Natural killer cell (primary cell): ENCODE data around the gene SLC22A8. TPM values are rescaled to one million over a fixed set of nuclear protein-coding genes. Genes with fewer than 3 reads are reported as not detected.

Source experiments
- ATAC-seq, 3 donors: fragments of 150-1000 bp in 2 of 3; fragments of 200-7000 bp in 1 of 3; cut with Tn5 transposase; 1 replicate in 1 of 3; 2 replicates in 2 of 3; pipeline ENCODE4 v1.10.0; 2021; ENCODE audit warnings: mild to moderate bottlenecking in 2 of 3, moderate library complexity in 2 of 3
- DNase-seq, 2 donors: peaks; one replicate each; pipeline versions ENCODE4 v3.0.0 to v3.0.0-alpha.2; 2013 to 2021; ENCODE audit warnings: mixed read lengths in 1 of 2
- H3K27ac ChIP-seq: one replicate; pipeline ENCODE4 v1.5.1; 2013; ENCODE audit warnings: mild to moderate bottlenecking, low read length
- H3K27me3 ChIP-seq: one replicate; pipeline ENCODE4 v1.6.1; 2013; ENCODE audit warnings: low read length; ENCODE audit not compliant: control insufficient read depth, insufficient read depth
- H3K36me3 ChIP-seq: one replicate; pipeline ENCODE4 v1.6.1; 2013; ENCODE audit warnings: low read length; ENCODE audit not compliant: control insufficient read depth, insufficient read depth
- H3K4me1 ChIP-seq: one replicate; pipeline ENCODE4 v1.6.1; 2013; ENCODE audit warnings: low read length; ENCODE audit not compliant: control insufficient read depth, insufficient read depth
- H3K4me3 ChIP-seq: one replicate; pipeline ENCODE4 v1.5.1; 2013; ENCODE audit warnings: low read length
- H3K9me3 ChIP-seq: one replicate; pipeline ENCODE4 v1.6.1; 2013; ENCODE audit warnings: low read length; ENCODE audit not compliant: control insufficient read depth, insufficient read depth
- H3K27ac Mint-ChIP-seq, 2 donors: one replicate each; pipeline ENCODE4 v1.8.0; 2022; ENCODE audit warnings: mild to moderate bottlenecking in 2 of 2, mixed read lengths in 2 of 2, moderate library complexity in 1 of 2
- H3K27me3 Mint-ChIP-seq, 2 donors: one replicate each; pipeline ENCODE4 v1.8.0; 2022; ENCODE audit warnings: low read depth in 2 of 2, mixed read lengths in 2 of 2
- H3K36me3 Mint-ChIP-seq: one replicate; pipeline ENCODE4 v1.8.0; 2022; ENCODE audit warnings: mixed read lengths
- H3K4me1 Mint-ChIP-seq, 2 donors: one replicate each; pipeline ENCODE4 v1.8.0; 2022; ENCODE audit warnings: mixed read lengths in 2 of 2
- H3K4me3 Mint-ChIP-seq: one replicate; pipeline ENCODE4 v1.8.0; 2022; ENCODE audit warnings: mild to moderate bottlenecking, moderate library complexity, mixed read lengths
- H3K9me3 Mint-ChIP-seq, 2 donors: one replicate each; pipeline ENCODE4 v1.8.0; 2022; ENCODE audit warnings: mixed read lengths in 2 of 2
- WGBS: methylation state at CpG from one replicate; pipeline ENCODE4 v1.1.7; 2013; ENCODE audit warnings: missing lambda C conversion rate; ENCODE audit not compliant: insufficient coverage; 5-methylcytosine and 5-hydroxymethylcytosine counted together
- intact Hi-C: fragments of 100-400 bp; cut with micrococcal nuclease; formaldehyde crosslinking; loops from one replicate; pipeline ENCODE4 v1.14.2; 2022
- total RNA-seq, 4 donors: library from RNA; stranded (reverse); fragments of 120-200 nt in 1 of 4; gene quantifications; one replicate each; pipeline versions ENCODE4 v1.2.3 to v1.2.4, GENCODE V29; 2013 to 2022
- TF ChIP-seq, protein P1 (sequence below): fragments of 200-600 bp; IDR thresholded peaks from one replicate; pipeline ENCODE4 v1.8.0; 2022; ENCODE audit warnings: antibody characterized with exemption

Gene SLC22A8
- total RNA-seq, 3 donors from 2014 or later (not counting 1 experiment from before 2014, with no cell fraction given) = not detected

DNA sequence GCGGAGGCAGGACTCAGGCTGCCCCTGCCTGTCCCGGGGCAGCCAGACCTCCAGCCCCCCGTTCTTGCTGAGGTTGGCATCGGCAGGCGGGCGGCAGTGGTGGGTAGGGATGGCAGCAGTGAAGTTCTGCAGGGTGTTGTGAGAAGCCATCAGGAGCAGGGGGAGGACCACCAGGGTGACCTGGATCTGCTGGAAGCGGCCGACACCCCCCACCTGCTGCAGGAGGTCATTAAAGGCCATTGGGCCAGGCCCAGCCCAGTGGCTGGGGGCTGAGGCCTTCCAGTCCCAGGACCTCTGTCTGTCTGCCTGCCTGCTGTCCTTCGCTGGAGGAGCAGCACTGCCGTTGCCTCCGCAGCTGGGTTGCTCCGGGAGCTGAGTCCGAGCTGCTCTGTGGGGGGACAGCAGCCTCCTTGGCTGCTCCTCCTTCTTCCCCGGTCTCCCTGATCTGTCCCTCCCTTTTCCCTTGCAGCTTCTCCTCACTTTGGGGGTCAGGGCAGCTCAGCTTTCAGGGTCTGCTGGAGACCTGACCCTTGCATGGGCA is 31.1 kb downstream of the SLC22A8 start, which contains the start of gene SLC22A6:
Gene SLC22A6 (minus strand): TSS at position 517 of the 541 bp plus-strand sequence. CDS start 277 bp downstream, at position 240.
- WGBS = 77% methylated on average over 14 of the region's 14 CpGs

DNA sequence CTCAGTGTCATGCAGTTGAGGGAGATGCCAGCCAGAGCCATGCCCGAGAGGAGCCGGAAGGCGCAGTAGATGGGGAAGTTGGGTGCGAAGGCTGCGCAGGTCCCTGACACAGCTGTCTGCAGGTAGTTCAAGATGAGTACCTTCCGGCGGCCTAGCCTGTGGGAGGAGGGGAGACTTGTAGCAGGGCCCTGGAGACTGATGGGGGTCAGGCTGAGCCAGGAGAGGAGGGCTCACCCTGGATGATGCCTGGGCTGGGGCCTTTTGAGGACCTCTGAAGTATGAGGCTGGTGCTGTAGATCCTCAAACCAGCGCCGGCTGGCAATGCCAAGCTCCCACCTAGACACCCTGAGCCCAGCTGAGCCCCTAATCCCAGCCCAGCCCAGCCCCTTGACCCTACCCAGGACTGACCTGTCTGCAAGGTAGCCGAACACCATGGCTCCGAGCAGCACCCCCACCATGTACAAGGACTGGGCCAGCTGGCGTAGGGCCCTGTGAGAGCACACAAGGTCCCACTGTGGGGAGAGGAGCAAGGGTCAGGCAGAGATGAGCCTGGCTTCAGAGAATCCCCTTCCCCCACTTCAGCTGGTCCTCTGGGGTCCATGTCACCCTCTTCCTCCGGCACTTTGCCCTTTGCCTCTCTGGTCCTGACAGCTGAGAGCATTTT is 32.0 kb downstream of the SLC22A8 start:
- Mint-ChIP-seq H3K27ac (no peak overlapping the region), H3K36me3 (no peaks in the 10 kb centered on the region), H3K9me3 (no peaks in the 10 kb centered on the region), H3K4me3 (no peak overlapping the region), H3K4me1 (no peaks in the 10 kb centered on the region), H3K27me3 (peaks cover 3 to 21% of the 10 kb centered on the region in 2 donors)
- no peak for DNase-seq
- 91% methylated on average over 13 of the region's 13 CpGs for WGBS
- H3K27me3 ChIP-seq = no peaks in the 10 kb centered on the region
- ATAC-seq = no peak
- intact Hi-C loops = no loop called here
- H3K4me1 ChIP-seq = no peaks in the 10 kb centered on the region
- TF ChIP-seq, protein P1, sequence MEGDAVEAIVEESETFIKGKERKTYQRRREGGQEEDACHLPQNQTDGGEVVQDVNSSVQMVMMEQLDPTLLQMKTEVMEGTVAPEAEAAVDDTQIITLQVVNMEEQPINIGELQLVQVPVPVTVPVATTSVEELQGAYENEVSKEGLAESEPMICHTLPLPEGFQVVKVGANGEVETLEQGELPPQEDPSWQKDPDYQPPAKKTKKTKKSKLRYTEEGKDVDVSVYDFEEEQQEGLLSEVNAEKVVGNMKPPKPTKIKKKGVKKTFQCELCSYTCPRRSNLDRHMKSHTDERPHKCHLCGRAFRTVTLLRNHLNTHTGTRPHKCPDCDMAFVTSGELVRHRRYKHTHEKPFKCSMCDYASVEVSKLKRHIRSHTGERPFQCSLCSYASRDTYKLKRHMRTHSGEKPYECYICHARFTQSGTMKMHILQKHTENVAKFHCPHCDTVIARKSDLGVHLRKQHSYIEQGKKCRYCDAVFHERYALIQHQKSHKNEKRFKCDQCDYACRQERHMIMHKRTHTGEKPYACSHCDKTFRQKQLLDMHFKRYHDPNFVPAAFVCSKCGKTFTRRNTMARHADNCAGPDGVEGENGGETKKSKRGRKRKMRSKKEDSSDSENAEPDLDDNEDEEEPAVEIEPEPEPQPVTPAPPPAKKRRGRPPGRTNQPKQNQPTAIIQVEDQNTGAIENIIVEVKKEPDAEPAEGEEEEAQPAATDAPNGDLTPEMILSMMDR = no peak
- no peaks in the 10 kb centered on the region for H3K9me3 ChIP-seq
- no peak overlapping the region for H3K27ac ChIP-seq
- no peaks in the 10 kb centered on the region for H3K36me3 ChIP-seq
- H3K4me3 ChIP-seq = no peak overlapping the region

More for the DNA sequence above, 31.1 kb downstream of the SLC22A8 start, which contains the start of gene SLC22A6:
- H3K27me3 Mint-ChIP-seq = peaks cover 3 to 15% of the 10 kb centered on the region in 2 donors
- H3K4me1 ChIP-seq = no peaks in the 10 kb centered on the region
- no peaks in the 10 kb centered on the region for H3K27me3 ChIP-seq
- no peaks in the 10 kb centered on the region for H3K9me3 Mint-ChIP-seq
- no peaks in the 10 kb centered on the region for H3K9me3 ChIP-seq
- no peaks in the 10 kb centered on the region for H3K4me1 Mint-ChIP-seq
- no peak within 1 kb of the TSS for H3K4me3 Mint-ChIP-seq
- TF ChIP-seq, protein P1 = no peak
- H3K27ac Mint-ChIP-seq = no peak within 1 kb of the TSS
- H3K36me3 Mint-ChIP-seq = no peaks in the 10 kb centered on the region
- no peak for ATAC-seq
- H3K36me3 ChIP-seq = no peaks in the 10 kb centered on the region
- no peak for DNase-seq
- H3K4me3 ChIP-seq = no peak within 1 kb of the TSS
- intact Hi-C loops = no loop called here
- no peak within 1 kb of the TSS for H3K27ac ChIP-seq

DNA sequence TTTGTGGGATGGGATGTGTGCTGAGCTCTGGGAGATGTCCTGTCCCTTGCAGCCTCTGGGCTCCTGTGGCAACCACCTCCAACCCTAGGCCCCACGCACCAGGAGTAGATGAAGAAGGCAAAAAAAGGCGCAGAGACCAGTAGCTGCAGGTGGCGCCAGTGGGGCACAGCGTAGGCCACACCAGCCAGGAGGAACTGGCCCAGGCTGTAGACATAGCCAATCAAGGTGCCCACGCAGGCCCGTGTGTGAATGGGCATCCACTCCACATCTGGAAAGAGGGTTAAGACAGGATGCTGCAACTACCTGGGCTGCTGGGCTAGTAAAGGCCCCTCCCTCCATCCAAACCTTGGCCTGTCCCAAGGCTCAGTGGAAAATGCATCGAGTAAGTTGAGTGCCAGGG is 33.9 kb downstream of the SLC22A8 start:
- TF ChIP-seq, protein P1 = no peak
- H3K9me3 Mint-ChIP-seq = no peaks in the 10 kb centered on the region
- ATAC-seq (no peak), DNase-seq (no peak)
- Histone ChIP-seq H3K27ac (no peak overlapping the region), H3K27me3 (no peaks in the 10 kb centered on the region), H3K9me3 (no peaks in the 10 kb centered on the region), H3K4me1 (no peaks in the 10 kb centered on the region), H3K36me3 (no peaks in the 10 kb centered on the region), H3K4me3 (no peak overlapping the region)
- no peaks in the 10 kb centered on the region for H3K4me1 Mint-ChIP-seq
- 76% methylated on average over 6 of the region's 7 CpGs for WGBS
- H3K27me3 Mint-ChIP-seq = peaks cover 3 to 14% of the 10 kb centered on the region in 2 donors
- no peak overlapping the region for H3K27ac Mint-ChIP-seq
- H3K4me3 Mint-ChIP-seq = no peak overlapping the region
- intact Hi-C loops = no loop called here
- H3K36me3 Mint-ChIP-seq = no peaks in the 10 kb centered on the region
